HG03159 (cell line): Measurements from ENCODE around the gene KIAA0753.
"Not testable (repeated sequence)": the region's sequence is repeated elsewhere in the genome, so short reads cannot be mapped to it uniquely, and the experiment has no call there.

Experiments
- ATAC-seq: cut with Tn5 transposase; IDR thresholded peaks from one replicate; pipeline ENCODE4 v1.9.1; 2021; ENCODE audit warnings: mild to moderate bottlenecking, moderate library complexity; ENCODE audit not compliant: unreplicated experiment

KIAA0753 gene

DNA sequence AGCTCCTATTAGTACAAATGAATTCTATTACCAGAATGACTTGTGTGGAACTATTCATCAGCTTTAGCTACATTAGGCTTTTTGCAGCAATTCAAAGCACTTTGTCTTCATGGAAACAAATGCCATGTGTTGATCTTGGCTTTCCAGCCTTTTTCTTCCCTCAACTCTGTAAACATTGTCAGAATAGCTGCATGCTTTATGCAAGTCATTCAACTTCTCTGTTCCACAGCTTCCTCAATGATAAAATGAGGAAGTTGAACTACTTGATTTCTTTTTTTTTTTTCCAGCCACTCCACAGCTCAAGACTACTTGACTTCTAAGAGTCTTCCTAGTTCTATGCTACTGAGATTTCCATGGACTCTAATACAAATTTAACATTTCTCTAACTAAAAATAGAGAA lies 41.1 kb downstream of the KIAA0753 start:
- ATAC-seq: no peak

DNA sequence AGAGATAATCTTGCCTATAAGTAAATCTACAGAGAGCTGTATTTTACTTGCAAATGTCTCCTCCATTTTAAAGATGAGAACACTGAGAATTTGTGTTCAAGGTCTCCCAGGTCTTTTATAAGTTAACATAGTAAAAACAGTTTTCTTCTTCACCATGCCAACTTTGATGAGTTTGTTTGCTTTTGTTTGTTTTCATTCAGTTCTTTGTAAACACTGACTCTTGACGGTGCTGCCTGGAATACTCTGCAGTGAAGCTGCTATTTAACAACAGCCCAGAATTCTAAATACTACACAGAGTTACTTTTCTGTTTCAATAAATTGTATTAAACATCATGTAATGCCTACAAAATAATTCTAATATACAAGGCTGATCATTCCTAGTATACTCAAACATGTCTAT lies 42.8 kb downstream of the KIAA0753 start:
- ATAC-seq: no peak

DNA sequence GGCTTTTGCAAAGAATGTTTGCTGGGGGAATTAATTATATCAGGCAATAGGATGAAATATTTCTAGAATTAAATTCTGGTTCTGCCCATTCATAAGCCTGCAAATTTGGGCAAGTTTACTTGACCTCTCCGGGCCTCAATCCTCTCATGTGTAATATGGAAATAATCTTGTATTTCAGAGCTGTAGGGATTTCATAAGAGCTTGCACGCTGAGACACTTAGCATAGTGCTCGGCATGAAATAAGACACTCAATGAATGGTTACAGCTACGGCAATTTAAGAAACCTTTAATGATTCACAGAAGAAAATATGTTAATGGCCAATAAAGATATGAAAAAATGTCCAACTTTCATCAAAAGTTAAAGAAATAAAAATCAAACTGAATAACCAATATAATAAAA lies 43.6 kb downstream of the KIAA0753 start:
- no peak for ATAC-seq

DNA sequence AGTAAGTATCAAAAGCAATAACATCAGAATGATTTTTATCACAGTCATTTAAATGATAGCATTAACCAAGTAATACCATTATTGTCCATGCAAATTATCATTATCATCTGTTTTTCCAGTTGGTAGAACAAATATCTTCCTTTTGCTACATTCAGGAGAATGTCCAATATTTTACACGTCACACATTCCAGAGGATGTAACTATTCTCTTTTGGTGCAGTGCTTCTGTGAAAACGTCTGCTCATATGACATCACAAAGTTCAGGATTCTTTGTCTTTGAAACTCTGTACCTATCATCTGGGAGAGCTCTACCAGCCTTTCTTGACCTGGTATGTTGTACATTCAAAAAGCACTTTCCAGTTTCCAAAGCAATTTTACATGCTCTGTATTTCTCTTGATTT lies 44.0 kb downstream of the KIAA0753 start:
- no peak for ATAC-seq

DNA sequence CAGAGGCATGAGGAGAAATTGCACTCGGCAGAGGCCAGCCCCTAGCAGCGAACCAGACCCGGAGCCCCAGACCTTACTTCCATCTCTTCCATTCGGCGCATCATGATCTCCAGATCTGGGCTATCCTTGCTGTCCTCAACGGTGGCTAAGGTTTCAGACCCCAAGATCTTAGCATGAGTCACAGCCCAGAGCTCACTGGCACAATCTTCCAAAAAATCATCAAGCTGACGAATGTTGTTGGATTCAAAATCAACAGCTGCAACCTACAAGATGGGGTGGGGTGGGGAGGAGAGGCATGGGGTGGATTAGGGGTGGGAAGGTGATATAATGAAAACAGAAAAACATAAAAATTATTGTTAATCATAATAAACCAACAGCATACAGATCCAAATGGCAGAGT lies 44.4 kb downstream of the KIAA0753 start:
- ATAC-seq: no peak

DNA sequence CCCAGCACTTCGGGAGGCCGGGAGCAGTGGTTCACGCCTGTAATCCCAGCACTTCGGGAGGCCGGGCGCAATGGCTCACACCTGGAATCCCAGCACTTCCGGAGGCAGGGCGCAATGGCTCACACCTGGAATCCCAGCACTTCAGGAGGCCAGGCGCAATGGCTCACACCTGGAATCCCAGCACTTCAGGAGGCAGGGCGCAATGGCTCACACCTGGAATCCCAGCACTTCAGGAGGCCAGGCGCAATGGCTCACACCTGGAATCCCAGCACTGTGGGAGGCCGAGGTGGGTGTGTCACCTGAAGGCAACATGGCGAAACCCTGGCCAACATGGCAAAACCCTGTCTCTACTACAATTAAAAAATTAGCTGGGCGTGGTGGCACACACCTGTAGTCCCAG lies 47.1 kb downstream of the KIAA0753 start:
- not testable (repeated sequence) for ATAC-seq

DNA sequence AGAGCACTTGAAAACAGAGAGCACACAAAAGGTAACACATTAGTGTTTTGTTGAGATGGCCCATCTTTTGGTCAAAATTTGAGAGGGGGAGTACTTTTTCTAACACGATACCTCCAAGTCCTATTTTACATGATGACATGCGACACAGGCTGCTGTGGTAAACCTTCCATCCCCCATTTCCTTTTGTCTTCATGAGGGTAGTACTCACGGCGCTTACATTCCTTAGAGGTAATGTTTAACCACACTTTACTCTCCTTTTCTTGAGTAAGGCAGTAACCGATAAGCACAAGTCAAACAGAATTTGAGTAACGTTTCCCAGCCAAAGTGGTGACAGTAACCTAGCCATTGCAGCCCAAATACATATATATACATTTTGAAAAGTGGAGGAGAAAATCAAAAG lies 48.3 kb downstream of the KIAA0753 start:
- ATAC-seq: no peak

DNA sequence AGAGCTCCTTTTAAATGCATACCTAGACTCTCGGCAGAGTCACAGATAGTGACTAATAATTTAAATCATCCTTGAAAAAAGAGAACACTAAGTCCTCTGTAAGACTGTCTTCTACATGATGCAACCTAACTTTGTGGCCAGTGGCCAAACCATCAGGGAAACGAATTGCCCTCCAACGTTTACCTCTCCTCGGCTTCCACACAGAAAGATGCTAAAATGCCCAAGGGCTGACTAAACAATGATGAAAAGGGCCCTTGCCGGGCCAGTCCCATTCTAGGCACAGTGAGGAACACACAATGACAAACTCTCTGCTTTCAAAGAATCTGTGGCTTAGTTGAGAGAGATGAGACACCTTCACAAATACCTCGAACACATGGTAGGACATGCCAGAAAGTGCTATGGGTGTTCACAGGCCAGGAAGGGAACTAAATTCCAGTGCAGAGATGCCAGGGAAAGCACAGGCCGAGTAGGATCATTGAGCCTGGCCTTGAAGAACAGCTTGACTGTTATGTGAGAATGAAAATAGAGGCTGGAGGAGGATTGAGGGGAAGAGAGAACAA lies 48.8 kb downstream of the KIAA0753 start:
- ATAC-seq: no peak

DNA sequence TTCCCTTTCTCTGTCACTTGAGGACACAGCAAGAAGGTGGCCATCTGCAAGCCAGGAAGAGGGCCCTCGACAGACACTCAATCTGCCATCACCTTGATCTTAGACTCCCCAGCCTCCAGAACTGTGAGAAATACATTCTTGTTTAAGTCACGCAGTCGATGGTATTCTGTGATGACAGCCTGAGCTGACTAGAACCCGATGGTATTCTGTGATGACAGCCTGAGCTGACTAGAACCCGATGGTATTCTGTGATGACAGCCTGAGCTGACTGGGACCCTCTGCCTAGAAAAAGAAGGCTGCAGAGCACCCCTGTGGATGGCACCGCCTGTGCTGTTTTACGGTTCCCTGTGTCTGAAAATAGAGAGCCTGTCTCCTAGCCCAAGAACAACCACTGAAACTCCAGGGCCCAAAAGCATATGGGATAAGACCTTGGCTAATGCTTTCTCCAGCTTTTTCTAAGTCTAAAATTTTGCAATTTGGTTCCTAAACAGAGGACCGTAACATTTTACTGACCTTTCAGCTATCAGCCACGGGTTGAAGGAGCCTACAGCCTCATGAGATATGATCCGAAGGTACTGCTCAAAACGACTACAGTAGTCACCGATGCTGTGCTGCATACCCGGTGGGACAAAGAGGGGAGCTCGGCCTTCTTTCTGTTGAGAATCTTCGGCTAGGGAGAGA lies 51.1 kb downstream of the KIAA0753 start:
- ATAC-seq: no peak

DNA sequence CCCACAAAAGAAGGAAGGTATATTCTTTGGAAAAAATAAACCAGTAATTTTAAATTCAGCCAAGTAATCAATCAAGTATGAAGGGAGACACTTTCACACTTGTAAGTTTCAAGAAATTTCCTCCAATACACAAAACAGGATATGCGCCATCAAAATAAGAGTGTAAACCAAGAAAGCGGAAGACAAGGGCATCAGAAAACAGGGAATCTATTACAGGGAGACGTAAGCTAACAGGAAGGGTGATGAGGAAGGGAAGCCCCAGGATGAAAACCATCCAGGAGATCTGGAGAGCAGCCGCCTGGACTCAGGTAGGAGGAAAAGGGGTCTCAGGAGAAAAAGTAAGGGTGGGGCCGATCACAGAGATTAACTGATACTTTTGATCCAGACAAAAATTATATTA lies 52.3 kb downstream of the KIAA0753 start:
- no peak for ATAC-seq

DNA sequence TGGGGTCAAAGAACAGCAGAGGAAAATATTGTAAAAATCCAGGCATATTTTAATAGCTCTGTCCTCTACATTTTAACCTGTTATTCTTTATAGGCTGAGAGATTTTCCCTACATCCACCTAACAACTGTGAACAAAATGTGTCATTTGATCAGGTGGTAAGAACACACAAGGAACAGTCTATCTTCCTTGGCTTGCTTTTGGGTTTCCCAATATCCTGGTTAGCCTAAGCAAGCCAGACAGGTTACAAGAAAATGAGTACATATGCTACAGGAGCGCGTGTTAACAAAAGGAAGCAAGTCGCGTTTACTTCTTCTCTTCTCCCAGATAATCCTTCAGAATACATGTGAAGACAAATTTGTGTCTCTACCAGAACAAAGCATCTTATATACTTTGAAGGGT lies 53.2 kb downstream of the KIAA0753 start:
- ATAC-seq: no peak

DNA sequence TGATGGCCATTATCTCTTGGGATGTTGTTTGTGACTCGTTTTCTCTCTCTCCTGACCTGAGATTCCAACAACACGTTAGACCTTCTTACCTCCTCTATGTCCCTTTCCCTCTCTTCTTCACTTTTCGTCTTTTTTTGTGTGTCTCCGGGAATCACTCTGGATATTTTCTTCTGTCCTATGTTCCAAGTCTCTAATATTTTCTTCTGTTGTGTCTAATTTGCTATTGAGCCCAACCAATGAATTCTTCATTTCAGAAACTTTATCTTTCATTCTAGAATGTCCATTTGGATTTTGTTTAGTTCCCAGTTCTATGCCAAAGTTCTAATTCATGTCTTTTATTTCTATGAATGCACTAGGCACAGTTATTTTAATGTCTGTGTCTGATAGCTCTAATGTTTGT lies 57.1 kb downstream of the KIAA0753 start:
- ATAC-seq: no peak

DNA sequence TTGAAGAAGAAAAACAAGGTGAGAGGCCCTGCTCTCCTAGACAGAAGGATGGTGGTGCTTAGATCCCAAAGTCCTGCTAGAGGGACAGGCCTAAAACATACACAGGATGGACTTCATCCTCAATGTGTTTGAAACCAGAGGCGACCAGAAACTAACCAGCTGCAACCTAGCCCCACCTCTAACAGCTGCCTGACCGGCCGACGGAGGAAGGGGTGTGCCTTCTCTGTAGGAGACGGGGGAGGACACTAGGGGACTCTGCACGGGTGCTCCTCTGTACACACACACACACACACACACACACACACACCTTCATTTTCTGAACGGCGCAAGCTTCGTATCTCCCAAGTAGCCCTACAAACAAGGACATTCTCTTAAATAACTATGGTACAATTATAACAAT lies 59.9 kb downstream of the KIAA0753 start:
- no peak for ATAC-seq

DNA sequence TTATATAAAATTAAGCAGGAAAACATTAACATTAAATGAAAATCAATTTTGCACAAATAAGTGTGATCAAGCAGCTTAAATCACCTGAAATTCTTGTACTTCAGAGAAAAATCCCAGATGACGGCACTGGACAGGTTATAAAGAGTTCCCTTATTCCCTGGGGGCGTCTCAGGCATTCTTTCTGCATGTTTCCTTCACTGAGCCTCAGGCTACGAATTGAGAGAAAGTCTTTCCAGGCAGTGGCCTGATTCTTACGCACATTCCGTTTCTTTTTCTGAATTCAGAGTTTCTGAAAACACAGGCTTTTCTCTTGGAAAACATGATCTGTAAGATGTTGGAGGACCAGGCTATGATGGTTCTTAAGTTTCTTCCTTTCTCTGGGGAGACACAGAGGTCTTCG lies 62.0 kb downstream of the KIAA0753 start:
- no peak for ATAC-seq

DNA sequence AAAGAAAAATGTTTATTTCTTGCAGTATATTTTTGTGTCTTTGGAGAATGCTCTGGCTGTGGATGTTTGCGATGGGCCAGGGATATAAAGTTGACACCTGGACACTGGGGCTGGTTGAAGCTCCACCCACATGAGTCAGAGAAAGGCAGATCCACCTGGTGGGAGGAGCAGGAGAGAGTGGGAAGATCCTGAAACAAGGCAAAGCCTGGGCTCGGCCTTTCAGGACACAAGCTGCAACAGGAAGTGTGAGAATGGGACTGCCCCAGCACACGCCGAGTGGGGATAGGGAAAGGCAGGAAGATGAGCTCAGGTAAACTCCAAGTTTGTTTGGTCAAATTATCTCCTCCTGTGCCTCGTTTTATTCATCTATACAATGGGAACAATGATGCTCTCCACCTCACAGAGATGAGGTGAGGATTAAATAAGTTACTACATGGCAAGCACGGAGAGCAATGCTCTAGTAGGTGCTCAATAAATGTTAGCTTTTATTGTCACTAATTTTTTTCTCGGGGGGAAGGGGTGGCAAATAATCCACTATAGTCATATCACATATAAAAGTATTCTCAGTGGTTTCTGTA lies 62.7 kb downstream of the KIAA0753 start:
- ATAC-seq: no peak

DNA sequence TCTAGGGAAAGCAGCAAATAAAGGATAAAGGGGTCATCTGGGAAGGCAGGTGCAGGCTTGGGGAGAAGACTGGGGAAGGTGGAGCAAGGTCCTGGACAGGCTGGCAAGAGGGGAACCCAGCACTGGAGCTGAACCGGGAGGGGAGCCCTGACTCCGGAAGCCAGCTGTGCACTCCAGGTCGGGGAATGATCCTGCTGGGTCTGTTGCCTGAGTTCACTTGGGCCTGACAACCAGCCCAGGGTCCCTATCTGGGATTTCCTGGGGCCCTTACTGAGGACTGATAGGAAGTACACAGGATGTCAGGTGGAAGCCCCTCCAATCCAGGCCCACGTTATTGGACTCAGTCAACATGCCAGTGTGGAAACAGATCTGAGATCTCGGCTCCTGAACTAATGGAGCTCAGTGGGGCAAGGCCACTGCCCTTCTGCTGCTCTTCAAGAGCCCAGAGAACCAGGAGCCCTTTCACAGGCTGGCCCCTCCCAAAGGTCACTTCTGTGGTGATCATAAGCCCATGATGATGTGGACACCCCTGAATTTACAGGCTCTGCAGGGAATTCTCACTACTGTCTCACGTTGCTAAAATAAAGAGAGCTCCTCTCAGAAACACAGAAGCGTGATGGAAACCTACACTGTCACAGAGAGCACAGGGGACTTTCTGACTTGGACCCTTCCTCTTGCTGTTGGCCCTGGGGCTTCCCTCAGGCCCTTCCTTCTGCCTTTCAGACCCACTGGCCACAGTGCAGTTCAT lies 64.3 kb downstream of the KIAA0753 start:
- ATAC-seq: no peak

DNA sequence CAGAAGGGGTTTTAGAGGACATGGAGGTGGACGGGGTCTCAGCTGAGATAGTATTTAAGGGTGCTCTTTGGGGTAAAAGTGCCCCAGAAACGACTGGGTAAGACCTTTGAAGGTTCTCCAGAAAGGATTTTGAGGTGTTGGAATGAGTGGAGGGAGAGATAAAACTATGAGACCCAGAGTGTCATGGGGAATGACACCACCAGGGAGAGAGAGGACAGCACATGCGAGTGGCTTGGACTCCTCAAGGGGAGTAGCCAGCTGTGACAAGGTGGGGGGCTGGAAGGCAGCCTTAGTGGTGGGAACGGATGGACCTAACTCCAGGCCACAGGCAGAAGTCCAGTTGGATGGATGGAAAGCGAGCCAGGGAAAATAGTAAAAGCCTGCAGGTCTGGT lies 64.9 kb downstream of the KIAA0753 start:
- no peak for ATAC-seq

DNA sequence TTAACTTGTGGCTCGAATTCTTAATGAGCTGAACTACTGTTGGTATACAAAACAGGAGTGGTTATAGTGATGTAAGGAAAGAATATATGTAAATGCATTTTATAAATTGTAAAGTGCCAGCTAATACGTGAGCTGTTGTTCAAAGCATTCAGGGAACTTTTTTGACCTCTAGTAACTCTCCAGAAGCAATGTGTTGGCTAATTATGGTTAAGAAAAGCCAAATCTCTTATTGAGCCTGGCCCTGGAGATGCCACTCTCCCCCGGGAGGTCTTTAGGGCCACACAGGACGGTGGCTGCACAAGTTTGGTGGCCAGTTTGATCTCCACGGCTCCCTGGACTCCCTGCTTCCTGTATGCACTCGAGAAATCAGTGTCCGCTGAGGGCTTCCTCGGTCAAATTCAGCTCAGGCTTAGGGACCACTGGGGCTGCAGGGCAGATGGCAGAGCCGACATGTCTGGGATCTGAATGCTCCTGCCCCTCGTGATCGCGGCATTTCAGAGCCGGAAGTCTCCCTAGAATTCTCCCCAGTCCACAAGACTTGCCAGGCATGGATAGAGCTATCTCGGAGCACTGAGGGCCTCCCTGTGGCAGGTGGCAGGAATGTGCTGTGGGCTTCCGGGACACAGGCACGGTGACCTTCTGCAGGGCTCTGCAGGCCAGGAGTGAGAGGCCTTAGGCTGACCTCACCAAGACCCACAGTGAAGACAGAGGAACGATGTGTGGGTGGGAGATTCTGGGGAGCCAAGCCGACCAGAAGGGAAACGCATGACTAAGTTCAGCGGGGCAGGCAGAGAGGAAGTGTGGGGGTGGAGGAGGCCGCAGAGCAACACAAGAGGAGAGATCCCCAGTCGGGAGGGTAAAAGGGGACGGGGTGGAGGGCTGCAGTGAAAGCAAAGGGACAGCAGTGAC lies 65.6 kb downstream of the KIAA0753 start:
- no peak for ATAC-seq

DNA sequence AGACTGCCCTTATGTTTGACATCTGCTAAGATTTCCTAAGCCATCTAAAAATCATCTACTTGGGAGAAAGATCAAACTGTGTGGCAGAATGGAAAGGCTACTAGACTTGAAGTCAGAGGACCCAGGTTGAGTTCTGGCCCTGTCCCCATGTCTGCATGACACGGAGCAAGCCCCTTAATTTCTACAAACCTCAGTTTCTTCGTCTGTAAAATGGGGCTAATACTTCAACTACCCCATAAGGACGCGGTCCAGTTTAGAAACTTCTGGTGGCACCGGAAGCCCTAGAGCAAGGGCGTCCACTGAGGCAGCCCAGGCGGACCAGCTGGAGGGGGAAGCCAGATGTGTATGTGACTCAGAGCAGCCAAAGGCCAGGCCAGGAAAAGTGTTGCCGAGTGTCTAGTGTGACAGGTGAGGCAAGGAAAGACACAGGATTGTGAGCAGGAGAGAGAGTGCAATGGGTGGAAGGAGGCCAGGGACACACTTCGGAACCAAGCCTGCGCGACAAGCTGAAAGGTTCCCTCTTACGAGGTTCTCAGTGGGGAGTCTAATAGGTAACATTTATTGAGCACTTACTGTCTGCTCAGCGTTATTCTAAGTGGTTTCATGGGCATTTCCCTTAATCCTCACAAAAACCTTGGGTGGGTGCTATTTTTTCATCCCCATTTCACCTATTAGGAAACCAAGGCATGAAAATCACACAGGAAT lies 66.4 kb downstream of the KIAA0753 start:
- ATAC-seq: no peak

DNA sequence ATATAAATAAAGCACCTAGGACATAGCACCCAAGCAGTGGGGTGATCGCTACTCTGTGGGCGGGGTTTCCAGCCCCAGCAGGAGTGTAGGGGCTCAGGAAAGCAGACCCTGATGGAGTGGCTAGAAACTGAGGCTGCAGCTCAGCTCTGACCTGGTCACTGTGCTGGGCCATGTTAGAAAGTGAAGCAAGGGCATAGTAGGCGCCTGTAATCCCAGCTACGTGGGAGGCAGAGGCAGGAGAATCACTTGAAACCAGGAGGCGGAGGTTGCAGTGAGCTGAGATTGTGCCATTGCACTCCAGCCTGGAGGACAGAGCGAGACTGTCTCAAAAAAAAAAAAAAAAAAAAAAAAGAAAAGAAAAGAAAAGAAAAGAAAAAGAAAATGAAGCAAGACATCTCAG lies 67.0 kb downstream of the KIAA0753 start:
- not testable (repeated sequence) for ATAC-seq
